GM12878 (cell line): Measurements from ENCODE around the gene METTL15.

Experiments used
- EZH2 ChIP-seq: IDR thresholded peaks from 2 replicates; pipeline ENCODE4 v1.6.1; 2012; ENCODE audit warnings: low read depth, mild to moderate bottlenecking, control low read depth, inconsistent platforms, low read length, borderline replicate concordance; ENCODE audit not compliant: control insufficient read depth
- MAX ChIP-seq: IDR thresholded peaks from 2 replicates; pipeline ENCODE4 v1.6.1; 2012; ENCODE audit warnings: low read depth, low read length, improper control_type of control experiment

GRCh38 chr11:28077521-28077920 lies 30.7 kb upstream of the METTL15 start:
- TF ChIP-seq EZH2 (no peak), MAX (no peak)
